ENCODE data around the gene DNAJB8.
A peak's percentile ranks its signal among the peaks of the same experiment; 100 is the strongest.

DNA sequence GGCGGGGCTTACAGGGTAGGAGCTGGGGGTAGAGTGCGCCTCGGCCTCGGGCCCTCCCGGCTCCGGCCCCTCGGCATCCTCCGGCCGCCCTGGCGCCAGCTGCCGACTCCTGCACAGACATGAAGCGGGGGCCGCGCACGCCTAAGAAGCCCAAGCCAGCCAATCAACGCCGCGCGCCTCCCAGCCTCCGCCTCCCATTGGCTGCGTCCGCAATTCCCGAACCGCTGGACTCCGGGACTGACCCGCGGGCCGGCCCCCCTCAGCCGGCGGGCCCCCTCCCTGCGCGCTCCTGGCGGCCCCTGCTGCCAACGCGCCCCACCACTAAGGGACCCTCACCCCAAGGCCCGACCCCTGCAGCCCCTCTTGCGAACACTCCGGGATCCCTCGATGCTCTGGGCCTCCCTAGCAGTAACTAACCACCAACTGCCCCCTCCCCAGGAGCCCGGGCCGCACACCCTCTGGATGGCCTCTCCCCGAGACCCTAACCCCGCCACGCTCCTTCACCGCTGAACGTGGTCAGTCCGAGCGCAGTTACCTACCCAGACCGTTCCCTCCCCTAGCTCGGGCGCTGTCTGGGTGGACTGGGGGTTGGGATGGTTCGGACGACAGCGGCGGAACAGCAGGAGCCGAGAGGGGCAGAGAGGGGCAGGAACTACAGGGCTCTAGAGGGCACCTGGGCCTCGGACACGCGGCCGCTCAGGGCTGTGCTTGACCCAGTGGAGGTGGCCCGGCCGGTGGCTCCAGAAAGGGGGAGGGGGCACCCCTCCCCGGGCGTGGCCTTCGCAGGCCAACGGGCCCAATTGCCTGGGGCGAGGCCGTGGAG lies 21.3 kb upstream of the DNAJB8 start:
- TF ChIP-seq EP300 (IDR thresholded peaks at IDR 0.05; ENCODE audit: borderline replicate concordance) (no peak), NFIC (IDR thresholded peaks at IDR 0.05) (0 out of 2 replicates have a peak, but pooled peaks have one; percentile 13), YY1 (IDR thresholded peaks at IDR 0.05; ENCODE audit: low read depth) (no peak), FOXM1 (IDR thresholded peaks at IDR 0.05; ENCODE audit: borderline replicate concordance, low read depth) (peak; percentile 30; the same call in 1 of the 2 replicates), TCF12 (IDR thresholded peaks at IDR 0.05; ENCODE audit: low read depth) (peak; percentile 51), TEAD4 (IDR thresholded peaks at IDR 0.05) (0 out of 2 replicates have a peak, but pooled peaks have one; percentile 11), CREB1 (IDR thresholded peaks at IDR 0.05; ENCODE audit: low read depth) (no peak), RAD21 (IDR thresholded peaks at IDR 0.05; ENCODE audit: low read depth) (no peak), MAX (IDR thresholded peaks at IDR 0.05) (peak; percentile 60)

All from Ishikawa (cell line).